OCI-LY3 (cell line): ENCODE measurements around the gene CSNK2A2.

Source experiments
- H2AFZ ChIP-seq: fragments of 200-600, 300-600 bp; shearing (Covaris generic); 2 replicates; pipeline ENCODE4 v1.6.0; 2014; ENCODE audit warnings: antibody characterized with exemption, low read depth, low read length
- H3K27ac ChIP-seq: fragments of 200-600, 300-600 bp; sonication (generic); 2 replicates; pipeline ENCODE4 v1.5.1; 2014; ENCODE audit warnings: mild to moderate bottlenecking, low read length, moderate library complexity, mixed read lengths
- H3K27me3 ChIP-seq: fragments of 200-600, 300-600 bp; sonication (generic); 2 replicates; pipeline ENCODE4 v1.6.1; 2014; ENCODE audit warnings: low read depth, low read length, mixed read lengths
- H3K36me3 ChIP-seq: fragments of 200-600, 300-600 bp; sonication (generic); replicated peaks from 2 replicates; pipeline ENCODE3; 2014; ENCODE audit warnings: low read depth, low read length, mixed read lengths
- H3K4me1 ChIP-seq: fragments of 300-600, 200-600 bp; sonication (generic); 2 replicates; pipeline ENCODE4 v1.6.1; 2014; ENCODE audit warnings: low read length, mixed read lengths
- H3K4me2 ChIP-seq: fragments of 200-600, 300-600 bp; sonication (generic); 2 replicates; pipeline ENCODE4 v1.6.1; 2014; ENCODE audit warnings: low read length, mixed read lengths
- H3K4me3 ChIP-seq: fragments of 300-600, 200-600 bp; sonication (generic); 2 replicates; pipeline ENCODE4 v1.5.1; 2014; ENCODE audit warnings: antibody characterized with exemption, mild to moderate bottlenecking, low read length, moderate library complexity
- H3K79me2 ChIP-seq: fragments of 300-600, 200-600 bp; shearing (Covaris generic); 2 replicates; pipeline ENCODE4 v1.6.1; 2014; ENCODE audit warnings: mild to moderate bottlenecking, low read length, mixed read lengths
- H3K9ac ChIP-seq: fragments of 300-600, 200-600 bp; shearing (Covaris generic); 2 replicates; pipeline ENCODE4 v1.6.0; 2014; ENCODE audit warnings: mild to moderate bottlenecking, low read length, moderate library complexity
- H3K9me3 ChIP-seq: fragments of 200-600, 300-600 bp; shearing (Covaris generic); 2 replicates; pipeline ENCODE4 v1.6.1; 2014; ENCODE audit warnings: low read length, mixed read lengths; ENCODE audit not compliant: insufficient read depth
- H4K20me1 ChIP-seq: fragments of 200-600, 300-600 bp; sonication (generic); 2 replicates; pipeline ENCODE4 v1.6.1; 2016; ENCODE audit warnings: low read length, mixed read lengths; ENCODE audit not compliant: insufficient read depth
- CTCF ChIP-seq: fragments of 200-600, 300-600 bp; sonication (generic); IDR thresholded peaks from 2 replicates; pipeline ENCODE4 v1.5.1; 2014; ENCODE audit warnings: antibody characterized with exemption, low read length, low read depth
- EZH2phosphoT487 ChIP-seq: fragments of 200-600 bp; shearing (Covaris generic); IDR thresholded peaks from 2 replicates; pipeline ENCODE4 v1.6.1; 2018; ENCODE audit warnings: antibody characterized with exemption, mixed run types, low read depth

Gene CSNK2A2

GRCh38 chr16:58235663-58236062 is 37.8 kb upstream of the CSNK2A2 start:
- Histone ChIP-seq H3K9me3 (no peaks in the 10 kb centered on the region), H2AFZ (peak overlapping the region; percentile 96; the same call in 1 of the 2 replicates), H4K20me1 (no peaks in the 10 kb centered on the region), H3K4me2 (peak overlapping the region; percentile 91), H3K4me3 (peak overlapping the region; percentile 80), H3K36me3 (no peaks in the 10 kb centered on the region), H3K27ac (no peak overlapping the region), H3K9ac (peak overlapping the region; percentile 67), H3K27me3 (no peaks in the 10 kb centered on the region; the same call in 1 of the 2 replicates), H3K79me2 (no peaks in the 10 kb centered on the region), H3K4me1 (peaks cover 15% of the 10 kb centered on the region)
- TF ChIP-seq EZH2phosphoT487 (no peak), CTCF (no peak)

GRCh38 chr16:58234831-58235595 is 37.1 kb upstream of the CSNK2A2 start:
- Histone ChIP-seq H3K27me3 (no peaks in the 10 kb centered on the region; the same call in 1 of the 2 replicates), H2AFZ (no peak overlapping the region), H4K20me1 (no peaks in the 10 kb centered on the region), H3K79me2 (no peaks in the 10 kb centered on the region), H3K4me1 (peaks cover 15% of the 10 kb centered on the region), H3K36me3 (no peaks in the 10 kb centered on the region), H3K27ac (no peak overlapping the region), H3K4me3 (no peak overlapping the region), H3K9me3 (no peaks in the 10 kb centered on the region), H3K9ac (no peak overlapping the region), H3K4me2 (no peak overlapping the region)
- TF ChIP-seq EZH2phosphoT487 = no peak
- no peak for TF ChIP-seq CTCF

GRCh38 chr16:58230259-58230658 is 32.4 kb upstream of the CSNK2A2 start:
- Histone ChIP-seq H3K27ac (no peak overlapping the region), H3K4me2 (no peak overlapping the region), H3K27me3 (no peaks in the 10 kb centered on the region; the same call in 1 of the 2 replicates), H3K4me1 (no peaks in the 10 kb centered on the region), H4K20me1 (no peaks in the 10 kb centered on the region), H3K9ac (no peak overlapping the region), H2AFZ (no peak overlapping the region), H3K79me2 (no peaks in the 10 kb centered on the region), H3K9me3 (no peaks in the 10 kb centered on the region), H3K4me3 (no peak overlapping the region), H3K36me3 (no peaks in the 10 kb centered on the region)
- TF ChIP-seq EZH2phosphoT487 (no peak), CTCF (no peak)

- no peak overlapping the region for H3K27ac ChIP-seq
These were observed 28.9 kb upstream of the CSNK2A2 start for GRCh38 chr16:58226790-58227189.

More at GRCh38 chr16:58226790-58227189, 28.9 kb upstream of the CSNK2A2 start:
- Histone ChIP-seq H3K9me3 (no peaks in the 10 kb centered on the region), H3K4me2 (no peak overlapping the region), H3K36me3 (no peaks in the 10 kb centered on the region), H3K27me3 (no peaks in the 10 kb centered on the region), H3K4me1 (no peaks in the 10 kb centered on the region), H2AFZ (no peak overlapping the region), H4K20me1 (no peaks in the 10 kb centered on the region), H3K79me2 (no peaks in the 10 kb centered on the region), H3K9ac (no peak overlapping the region), H3K4me3 (no peak overlapping the region)
- TF ChIP-seq CTCF (no peak), EZH2phosphoT487 (no peak)
